GM12878 (cell line): ENCODE measurements around the gene ARHGEF6. TPM values are rescaled to one million over a fixed set of nuclear protein-coding genes. Genes with fewer than 3 reads are reported as not detected.

Experiments
- ESRRA ChIP-seq: IDR thresholded peaks from 2 replicates; pipeline ENCODE4 v1.6.1; 2012; ENCODE audit warnings: mild to moderate bottlenecking, low read length, improper control_type of control experiment
- ETV6 ChIP-seq, 2 experiments: fragments of 450-650 bp in 1 of 2; IDR thresholded peaks in 1 of 2; conservative IDR thresholded peaks in 1 of 2; 2 replicates each; pipeline ENCODE4 v1.6.1; 2014; ENCODE audit warnings: antibody characterized with exemption in 1 of 2, borderline replicate concordance in 1 of 2, low read depth in 1 of 2, mild to moderate bottlenecking in 1 of 2, moderate library complexity in 1 of 2
- HDGF ChIP-seq: fragments of 450-650 bp; IDR thresholded peaks from 2 replicates; pipeline ENCODE4 v1.6.1; 2016; ENCODE audit warnings: antibody characterized with exemption
- KAT2A ChIP-seq: conservative IDR thresholded peaks from 2 replicates; pipeline ENCODE4 v1.6.1; 2011; ENCODE audit warnings: low read depth, low read length; ENCODE audit not compliant: control insufficient read depth
- MEF2B ChIP-seq: fragments of 450-650 bp; IDR thresholded peaks from 2 replicates; pipeline ENCODE4 v1.6.1; 2018; ENCODE audit warnings: mild to moderate bottlenecking, moderate library complexity; ENCODE audit not compliant: partially characterized antibody, poor library complexity, severe bottlenecking
- NR2F1 ChIP-seq: fragments of 450-650 bp; conservative IDR thresholded peaks from 2 replicates; pipeline ENCODE4 v1.6.1; 2017; ENCODE audit warnings: mild to moderate bottlenecking
- RCOR1 ChIP-seq: conservative IDR thresholded peaks from 2 replicates; pipeline ENCODE4 v1.6.1; 2012; ENCODE audit warnings: low read depth, low read length, improper control_type of control experiment
- USF1 ChIP-seq: IDR thresholded peaks from 2 replicates; pipeline ENCODE4 v1.6.1; 2011; ENCODE audit warnings: borderline replicate concordance, low read depth, mild to moderate bottlenecking, moderate library complexity, mixed read lengths, low read length; ENCODE audit not compliant: insufficient read depth; ENCODE audit errors: extremely low read length
- USF2 ChIP-seq: IDR thresholded peaks from 2 replicates; pipeline ENCODE4 v1.6.1; 2011; ENCODE audit warnings: low read depth, low read length, improper control_type of control experiment, borderline replicate concordance
- ZBTB11 ChIP-seq: fragments of 450-650 bp; formaldehyde crosslinking; IDR thresholded peaks from 2 replicates; pipeline ENCODE4 v1.5.0; 2022; ENCODE audit warnings: mild to moderate bottlenecking, missing genetic modification characterization
- ZNF622 ChIP-seq: fragments of 450-650 bp; IDR thresholded peaks from 2 replicates; pipeline ENCODE4 v1.6.1; 2017; ENCODE audit warnings: mild to moderate bottlenecking, inconsistent platforms
- polyA plus RNA-seq, 11 experiments: library from polyadenylated mRNA; depleted of rRNA in 4 of 11; unstranded in 6 of 11; stranded (reverse) in 5 of 11; fragments of >200 nt; fragmentation: Nextera tagmentation in 4 of 11; fragmentation: Illumina TruSeq in 1 of 11; extraction: Ambion mirVana in 4 of 11; extraction: Trizol in 1 of 11; gene quantifications; 1 replicate in 1 of 11; 2 replicates in 10 of 11; pipeline versions ENCODE4 v1.2.1 to v1.2.3, GENCODE V29; 2011 to 2016; ENCODE audit warnings: inconsistent platforms in 2 of 11, missing spikeins in 2 of 11, low read depth in 1 of 11
- total RNA-seq, 4 experiments: library from RNA; depleted of rRNA in 3 of 4; stranded (reverse); fragments of >200 nt in 3 of 4; fragmentation: Illumina TruSeq in 1 of 4; extraction: Trizol in 1 of 4; gene quantifications; 2 replicates each; pipeline versions ENCODE4 v1.2.1 to v1.2.3, GENCODE V29; 2013 to 2021

ARHGEF6 gene
- total and polyA plus RNA-seq, 10 of the 15 experiments (the other 5 are each of a cell fraction or from before 2014, with no cell fraction given), result 5.4 to 29.7 (median 18.0) TPM

GRCh38 chrX:136738049-136738729, 42.5 kb downstream of the ARHGEF6 start (continued):
- no peak for TF ChIP-seq ZBTB11 (CRISPR knock-in tag)
- no peak for TF ChIP-seq KAT2A
- TF ChIP-seq ETV6 (conservative IDR thresholded peaks at IDR 0.05 in 1 of 2, IDR thresholded peaks at IDR 0.05 in 1 of 2; ENCODE audit: borderline replicate concordance in 1 of 2, low read depth in 1 of 2), result no peak
- no peak for TF ChIP-seq MEF2B
- no peak for TF ChIP-seq NR2F1
- TF ChIP-seq HDGF, result no peak
- no peak for TF ChIP-seq USF2
- no peak for TF ChIP-seq USF1
- TF ChIP-seq ESRRA, result no peak
- TF ChIP-seq RCOR1, result no peak
- no peak for TF ChIP-seq ZNF622
- TF ChIP-seq, all 136 proteins: peak for 0
